OCI-M2 (cell line): Measurements from ENCODE around the gene CD86.
"Not testable (repeated sequence)": the region's sequence is repeated elsewhere in the genome, so short reads cannot be mapped to it uniquely, and the experiment has no call there.

Source experiments
- DNase-seq: peaks from one replicate; lab custom pipeline; 2025; ENCODE audit not compliant: unreplicated experiment; lab: John Stamatoyannopoulos, UW

CD86 gene

GRCh38 chr3:122146466-122146865 lies 91.3 kb downstream of the CD86 start:
- no peak for DNase-seq

GRCh38 chr3:122148941-122149627 lies 93.9 kb downstream of the CD86 start:
- DNase-seq = no peak

- no peak for DNase-seq
These were observed 96.3 kb downstream of the CD86 start for GRCh38 chr3:122151480-122151879.

- not testable (repeated sequence) for DNase-seq
These were observed 109.8 kb downstream of the CD86 start for GRCh38 chr3:122164983-122165382.

GRCh38 chr3:122167630-122168029 lies 112.5 kb downstream of the CD86 start:
- DNase-seq = no peak

DNA sequence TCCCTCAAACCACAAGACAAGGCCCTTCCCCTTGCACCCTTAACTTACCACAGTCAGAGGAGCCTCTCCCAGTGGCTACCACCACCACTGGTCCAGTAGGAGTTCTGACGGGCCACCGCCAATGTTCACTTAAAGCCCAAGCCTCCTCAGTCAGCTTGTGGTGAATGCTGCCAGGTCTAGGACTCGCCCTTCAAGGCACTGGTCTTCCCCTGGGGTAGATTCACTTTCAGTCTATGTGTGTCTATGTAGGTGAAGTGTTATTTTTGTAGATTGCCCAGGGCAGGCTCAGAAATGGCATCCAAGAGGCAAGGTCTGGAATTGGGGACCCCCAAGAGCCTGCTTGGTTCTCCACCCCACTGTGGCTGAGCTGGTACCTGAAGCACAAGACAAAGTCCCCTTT lies 112.9 kb downstream of the CD86 start:
- no peak for DNase-seq

- no peak for DNase-seq
These were observed 114.7 kb downstream of the CD86 start for GRCh38 chr3:122169911-122170310.
